UCSD-AML1 (cell line): ENCODE measurements around the gene SPSB1.

ENCODE experiments used
- DNase-seq: peaks from one replicate; lab custom pipeline; 2025; ENCODE audit not compliant: unreplicated experiment; lab: John Stamatoyannopoulos, UW

Gene SPSB1

DNA sequence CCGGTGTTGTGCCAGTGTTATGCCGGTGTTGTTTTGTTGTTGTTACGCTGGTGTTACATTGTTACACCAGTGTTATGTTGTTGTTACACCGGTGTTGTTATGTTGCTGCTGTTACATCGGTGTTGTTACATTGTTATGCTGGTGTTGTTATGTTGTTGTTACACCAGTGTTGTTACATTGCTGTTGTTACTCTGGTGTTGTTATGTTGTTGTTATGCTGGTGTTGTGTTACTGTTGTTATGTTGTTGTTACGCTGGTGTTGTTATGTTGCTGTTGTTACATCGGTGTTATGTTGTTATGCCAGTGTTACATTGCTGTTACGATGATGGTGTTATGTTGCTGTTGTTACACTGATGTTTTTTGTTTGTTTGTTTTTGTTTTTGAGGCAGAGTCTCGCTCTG, 34.1 kb upstream of the SPSB1 start:
- no peak for DNase-seq

DNA sequence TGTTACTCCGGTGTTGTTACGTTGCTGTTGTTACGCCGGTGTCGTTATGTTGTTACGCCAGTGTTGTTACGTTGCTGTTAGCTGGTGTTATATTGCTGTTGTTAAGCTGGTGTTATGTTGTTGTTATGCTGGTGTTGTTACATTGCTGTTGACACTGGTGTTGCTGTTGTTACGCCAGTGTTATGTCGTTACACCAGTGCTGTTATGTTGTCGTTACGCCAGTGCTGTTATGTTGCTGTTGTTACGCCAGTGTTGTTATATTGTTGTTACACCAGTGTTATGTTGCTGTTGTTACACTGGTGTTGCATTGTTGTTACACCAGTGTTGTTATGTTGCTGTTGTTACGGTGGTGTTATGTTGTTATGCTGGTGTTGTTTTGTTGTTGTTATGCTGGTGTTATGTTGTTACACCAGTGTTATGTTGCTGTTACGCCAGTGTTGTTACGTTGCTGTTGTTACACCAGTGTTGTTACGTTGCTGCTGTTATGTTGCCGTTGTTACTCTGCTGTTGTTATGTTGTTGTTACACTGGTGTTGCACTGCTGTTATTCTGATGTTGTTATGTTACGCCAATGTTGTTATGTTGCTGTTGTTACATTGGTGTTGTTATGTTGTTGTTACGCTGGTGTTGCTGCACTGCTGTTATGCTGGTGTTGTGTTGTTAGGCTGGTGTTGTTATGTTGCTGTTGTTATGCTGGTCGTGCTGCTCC, 32.5 kb upstream of the SPSB1 start:
- DNase-seq, result no peak

DNA sequence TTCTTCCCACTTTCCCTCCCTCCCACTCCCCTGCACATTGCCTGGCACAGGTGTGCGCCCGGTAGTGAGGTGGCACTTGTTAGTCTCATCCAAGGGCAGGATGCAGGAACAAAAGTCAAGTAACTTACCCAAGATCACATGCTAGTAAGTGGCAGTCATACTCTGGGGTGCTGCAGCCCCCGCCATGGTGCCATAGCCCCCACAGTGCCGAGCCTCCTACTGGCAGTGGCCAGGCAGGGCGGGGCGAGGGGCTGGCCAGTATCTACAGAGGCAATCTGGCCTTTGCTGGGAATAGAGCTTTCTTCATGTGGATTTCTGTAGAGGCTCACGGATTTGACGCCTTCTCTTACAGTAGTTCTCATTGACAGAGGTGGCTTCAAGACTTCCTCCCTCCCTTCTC, 31.2 kb upstream of the SPSB1 start:
- no peak for DNase-seq

DNA sequence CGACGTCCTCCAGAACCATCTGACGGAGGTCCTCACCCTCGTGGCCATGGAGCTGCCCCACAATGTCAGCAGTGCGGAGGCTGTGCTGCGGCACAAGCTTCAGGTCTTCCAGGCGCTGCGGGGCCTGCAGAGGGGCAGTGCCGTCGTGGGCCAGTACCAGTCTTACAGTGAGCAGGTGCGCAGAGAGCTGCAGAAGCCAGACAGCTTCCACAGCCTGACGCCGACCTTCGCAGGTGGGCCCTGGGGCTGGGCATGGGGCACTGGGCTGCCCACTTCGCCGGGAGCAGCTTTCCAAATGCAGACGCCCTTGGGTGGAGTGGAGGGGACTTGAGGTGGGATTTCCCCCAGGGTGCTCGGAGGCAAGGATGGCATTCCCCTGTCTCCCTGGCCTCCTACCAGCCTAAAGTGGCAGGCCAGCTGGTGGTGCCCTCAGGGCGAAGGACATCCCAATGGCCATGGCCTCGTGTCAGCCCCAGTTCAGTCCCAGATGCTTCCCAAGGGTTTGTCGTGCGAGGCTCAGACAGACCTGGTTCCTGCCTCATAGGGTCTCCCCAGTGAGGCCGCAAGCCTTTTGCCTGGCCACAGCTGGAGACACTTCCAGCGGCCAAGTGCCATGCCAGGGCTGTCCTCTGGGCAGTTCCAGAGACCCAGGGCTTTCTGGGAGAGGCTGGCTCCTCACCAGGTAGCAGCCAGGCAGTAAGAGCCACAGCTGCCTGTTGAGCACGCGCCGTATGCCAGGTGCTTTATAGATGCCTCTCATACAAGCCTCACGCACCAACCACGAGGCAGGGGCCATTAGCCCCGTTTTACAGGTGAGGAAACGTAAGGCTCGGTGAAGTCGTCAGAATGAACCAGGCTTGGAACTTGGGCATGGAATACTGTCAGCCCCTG, 30.4 kb upstream of the SPSB1 start:
- DNase-seq, result no peak

DNA sequence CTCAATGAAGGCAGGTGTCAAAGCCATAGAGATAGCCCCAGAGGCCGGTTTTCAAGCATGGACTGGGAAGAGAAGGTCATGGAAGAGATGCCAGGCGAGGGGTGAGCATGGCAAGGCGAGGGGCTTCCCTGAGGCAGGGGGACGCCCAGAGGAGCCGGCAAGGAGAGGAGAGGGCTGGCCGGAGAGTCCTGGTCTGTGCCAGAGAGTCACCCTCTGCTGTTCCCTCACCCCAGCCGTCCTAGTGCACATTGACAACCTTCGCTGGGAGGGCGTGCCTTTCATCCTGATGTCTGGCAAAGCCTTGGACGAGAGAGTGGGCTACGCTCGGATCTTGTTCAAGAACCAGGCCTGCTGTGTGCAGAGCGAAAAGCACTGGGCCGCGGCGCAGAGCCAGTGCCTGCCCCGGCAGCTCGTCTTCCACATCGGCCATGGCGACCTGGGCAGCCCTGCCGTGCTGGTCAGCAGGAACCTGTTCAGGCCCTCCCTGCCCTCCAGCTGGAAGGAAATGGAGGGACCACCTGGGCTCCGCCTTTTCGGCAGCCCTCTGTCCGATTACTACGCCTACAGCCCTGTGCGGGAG, 29.3 kb upstream of the SPSB1 start:
- DNase-seq, result no peak

- DNase-seq, result no peak
Observed at GRCh38 chr1:9263984-9264872, 28.5 kb upstream of the SPSB1 start.

GRCh38 chr1:9265037-9265436, 27.7 kb upstream of the SPSB1 start:
- DNase-seq, result no peak

DNA sequence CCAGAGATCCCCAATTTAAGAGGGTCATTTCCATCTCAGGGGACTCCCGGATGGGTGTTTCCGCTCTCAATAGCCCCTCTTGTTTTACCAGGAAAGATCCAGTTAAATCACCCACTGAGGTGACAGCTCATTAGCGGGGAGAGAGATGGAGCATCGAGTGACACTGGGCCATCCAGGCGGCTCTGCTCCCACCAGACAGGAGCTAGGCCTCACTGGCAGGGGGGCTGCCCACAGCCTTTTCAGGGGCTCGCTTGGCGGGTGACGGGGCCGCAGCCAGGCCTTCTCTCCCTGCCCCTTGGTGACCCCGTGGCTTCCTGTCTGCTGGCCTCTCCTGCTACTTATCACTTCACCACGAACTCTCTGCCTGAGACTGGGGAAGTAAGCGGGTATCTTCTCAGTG, 26.7 kb upstream of the SPSB1 start:
- no peak for DNase-seq

GRCh38 chr1:9267352-9267686, 25.4 kb upstream of the SPSB1 start:
- DNase-seq, result no peak

- DNase-seq, result no peak
Observed at GRCh38 chr1:9267827-9268581, 24.7 kb upstream of the SPSB1 start.

GRCh38 chr1:9269078-9269501, 23.6 kb upstream of the SPSB1 start:
- DNase-seq, result no peak

- DNase-seq, result no peak
Observed at GRCh38 chr1:9269721-9270120, 23.0 kb upstream of the SPSB1 start.

DNA sequence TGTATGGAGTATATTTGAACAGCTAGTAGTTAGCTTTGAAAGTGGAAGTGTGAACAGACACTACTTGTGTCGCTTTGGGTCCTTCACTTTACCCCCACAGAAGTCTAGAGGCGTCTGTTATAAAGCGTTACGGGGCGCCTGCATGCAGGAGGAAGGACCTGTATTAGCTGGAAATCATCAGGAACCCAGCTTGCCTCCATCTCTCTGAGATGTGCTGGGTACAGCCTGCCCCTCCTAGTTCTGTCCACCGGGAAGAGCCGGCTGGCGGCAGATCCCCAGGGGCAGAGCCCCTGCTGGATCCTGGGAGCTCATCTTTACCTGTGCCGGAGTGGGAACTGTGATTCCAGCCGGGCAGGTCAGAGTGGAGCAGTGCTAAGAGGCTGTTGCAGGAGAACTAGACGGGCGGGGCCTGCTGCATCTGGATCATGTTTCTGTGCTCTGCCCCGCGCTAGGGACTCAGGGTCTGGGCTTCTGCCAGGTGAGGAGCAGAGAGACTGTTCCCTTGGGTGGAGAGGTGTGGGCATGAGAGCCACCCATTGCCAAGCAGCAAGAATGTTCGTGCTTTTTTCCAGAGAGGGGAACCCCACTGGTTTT, 22.3 kb upstream of the SPSB1 start:
- no peak for DNase-seq

GRCh38 chr1:9271283-9271682, 21.4 kb upstream of the SPSB1 start:
- no peak for DNase-seq

DNA sequence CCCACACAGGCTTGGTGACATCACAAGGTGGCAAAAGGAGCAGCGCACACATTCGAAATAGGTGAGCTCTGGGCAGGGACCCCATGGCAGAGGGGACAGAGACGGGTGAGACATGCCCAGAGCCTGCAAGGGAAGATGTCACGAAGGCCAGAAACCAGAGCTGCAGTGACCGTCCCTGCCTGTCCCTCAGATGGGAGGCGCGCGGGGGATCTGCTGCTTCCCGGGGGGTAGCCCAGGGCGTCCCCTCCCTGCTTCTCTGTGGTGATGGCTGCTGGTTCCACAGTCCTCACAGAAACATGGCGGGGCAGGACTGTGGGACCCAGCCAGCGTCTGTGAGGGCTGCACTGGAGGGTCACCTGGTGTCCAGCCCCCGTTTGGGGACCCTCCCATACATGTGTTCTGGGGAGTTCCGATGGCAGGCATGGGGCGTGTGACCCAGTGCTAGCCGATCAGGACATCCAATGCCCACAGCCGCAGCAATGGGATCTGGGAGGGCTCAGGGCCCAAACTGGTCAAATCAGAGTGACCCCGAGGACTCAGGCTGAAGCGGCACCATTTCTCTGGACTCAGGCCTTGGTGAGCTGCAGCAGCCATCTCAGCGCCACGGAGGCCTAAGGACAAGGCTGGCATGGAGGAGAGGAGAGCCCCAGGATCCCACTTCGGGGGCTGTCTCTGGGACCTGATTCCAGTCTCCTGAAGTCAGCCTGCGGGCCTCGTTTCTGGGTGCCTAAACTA, 20.7 kb upstream of the SPSB1 start:
- no peak for DNase-seq

- no peak for DNase-seq
Observed at GRCh38 chr1:9273177-9273576, 19.5 kb upstream of the SPSB1 start.

DNA sequence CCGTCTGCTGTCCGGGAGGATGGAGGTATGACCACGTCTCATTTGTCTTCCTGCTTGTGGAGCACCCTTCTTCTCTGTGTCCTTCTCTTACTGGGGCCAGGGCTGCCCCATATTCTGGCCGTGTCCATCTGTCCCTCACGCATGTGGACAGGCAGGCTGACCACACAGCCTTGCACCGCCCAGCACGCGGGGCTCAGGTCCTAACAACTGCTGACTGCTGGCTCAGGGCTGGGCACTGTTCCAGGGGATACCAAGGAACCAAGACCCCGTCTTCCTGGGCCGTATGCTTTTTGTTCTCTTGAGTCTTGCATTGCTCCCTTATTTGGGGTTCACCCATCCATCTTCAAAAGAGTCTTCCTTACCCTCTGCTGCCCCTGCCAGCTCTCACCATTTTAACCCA, 17.5 kb upstream of the SPSB1 start:
- DNase-seq, result no peak

DNA sequence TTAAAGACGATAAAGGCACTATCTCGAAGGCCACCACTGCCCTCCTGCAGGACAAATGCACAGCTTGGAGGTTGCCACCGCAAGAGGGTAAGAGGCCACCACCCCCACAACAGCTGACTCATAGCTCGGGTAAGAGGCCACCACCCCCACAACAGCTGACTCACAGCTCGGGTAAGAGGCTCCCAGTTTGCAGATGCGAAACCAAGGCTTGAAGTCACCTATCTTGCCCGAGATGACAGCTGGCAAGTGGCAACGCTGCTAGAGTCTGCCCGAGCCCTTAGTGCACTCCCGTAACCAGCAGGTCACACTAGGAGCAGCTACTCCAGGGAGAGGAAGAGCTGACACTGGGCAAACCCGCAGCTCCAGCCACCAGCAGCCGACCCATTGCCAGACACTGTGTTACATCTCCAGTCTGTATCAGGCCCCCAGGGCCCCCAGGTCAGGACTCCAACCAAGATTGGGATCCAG, 17.1 kb upstream of the SPSB1 start:
- DNase-seq, result peak; percentile 75

- no peak for DNase-seq
Observed at GRCh38 chr1:9278116-9278515, 14.6 kb upstream of the SPSB1 start.
